GM18861 (cell line): ENCODE data around the gene HLF.

ENCODE experiments used
- ATAC-seq: cut with Tn5 transposase; IDR thresholded peaks from one replicate; pipeline ENCODE4 v1.9.1; 2021; ENCODE audit not compliant: unreplicated experiment

The HLF gene

DNA sequence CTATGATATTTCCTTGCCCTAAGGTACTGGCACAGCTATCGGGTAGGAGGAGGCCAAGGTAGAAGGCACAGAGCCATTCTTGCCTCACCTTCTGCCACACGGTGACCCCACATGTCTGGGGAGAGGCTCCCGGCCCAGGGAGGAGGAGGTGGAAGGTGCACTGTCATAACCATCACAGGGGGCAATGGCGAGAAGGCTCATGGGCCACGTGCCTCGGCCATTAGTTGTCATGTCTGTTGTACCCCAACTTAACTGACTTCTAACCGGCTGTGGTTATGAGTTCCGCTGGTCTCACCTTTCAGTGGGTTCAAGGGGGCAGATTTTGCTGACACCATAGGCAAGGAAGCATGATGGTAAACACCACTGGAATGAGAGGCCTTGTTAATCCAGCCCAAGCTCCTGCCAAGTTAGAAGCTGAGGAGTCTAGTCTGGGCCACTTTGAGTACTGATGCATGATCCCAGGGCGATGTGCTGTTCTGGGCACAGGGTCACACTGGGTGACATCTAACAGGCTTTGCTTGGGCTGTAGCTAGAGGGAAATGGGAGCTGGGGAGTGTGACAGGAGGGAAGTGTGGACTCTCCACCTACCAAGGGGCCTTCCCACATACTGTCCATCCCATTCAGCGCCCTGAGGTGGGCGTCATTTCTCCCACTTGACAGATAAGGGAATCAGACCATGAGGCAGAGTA, 39.6 kb downstream of the HLF start:
- no peak for ATAC-seq

DNA sequence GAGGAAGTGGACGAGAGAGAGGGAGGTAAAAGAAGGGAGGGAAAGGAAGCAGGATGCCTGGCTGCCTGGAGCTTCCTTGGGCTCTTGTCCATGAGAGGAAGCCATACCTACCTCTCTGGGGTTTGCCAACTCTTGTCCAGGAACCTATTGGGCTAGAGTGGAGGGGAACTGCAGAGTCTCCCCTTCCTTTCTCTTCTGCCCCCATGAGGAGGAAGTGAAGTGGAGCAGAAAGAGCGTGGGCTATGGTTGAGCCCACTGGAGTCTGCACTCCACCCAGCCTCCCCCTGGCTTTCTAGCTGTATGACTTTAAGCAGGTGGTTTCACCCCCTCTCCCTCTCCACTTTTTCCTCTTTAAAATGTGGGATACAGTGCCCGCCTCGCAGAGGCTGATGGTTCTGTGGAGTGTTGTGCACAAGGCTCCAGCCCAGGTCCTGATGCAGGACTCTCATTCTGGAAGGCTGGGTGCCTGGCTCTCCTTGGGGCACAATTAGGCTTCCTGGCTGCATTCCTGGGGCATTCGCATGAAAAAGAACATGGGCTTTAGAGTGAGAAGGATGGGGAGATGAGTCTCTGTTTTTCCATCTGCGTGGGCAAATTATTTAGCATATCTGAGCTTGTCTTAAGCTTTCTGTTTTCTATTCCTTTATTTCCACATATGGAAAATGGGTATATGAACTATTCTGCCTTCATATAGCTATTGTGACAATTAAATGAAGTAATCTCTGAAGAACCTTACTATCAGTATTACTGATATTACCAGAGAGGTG, 40.7 kb downstream of the HLF start:
- ATAC-seq: no peak

DNA sequence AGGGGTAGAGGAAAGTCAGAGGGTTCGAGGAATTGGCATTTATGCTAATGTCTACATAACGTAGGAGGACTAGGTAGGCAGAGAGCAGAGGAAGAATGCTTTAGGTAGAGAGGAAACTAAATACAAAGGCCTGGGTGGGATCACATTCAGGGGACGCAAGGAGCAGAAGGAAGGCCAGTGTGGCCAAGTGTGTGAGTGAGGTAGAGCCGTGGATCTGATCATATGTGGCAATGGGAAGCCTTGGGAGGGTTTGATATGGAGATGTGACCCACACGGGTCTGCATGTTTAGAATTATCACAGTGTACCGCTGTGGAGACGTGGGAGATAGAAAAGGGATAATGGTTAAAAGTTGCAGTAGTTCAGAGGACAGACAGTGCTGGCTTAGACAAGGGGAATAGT, 43.1 kb downstream of the HLF start:
- ATAC-seq: no peak

DNA sequence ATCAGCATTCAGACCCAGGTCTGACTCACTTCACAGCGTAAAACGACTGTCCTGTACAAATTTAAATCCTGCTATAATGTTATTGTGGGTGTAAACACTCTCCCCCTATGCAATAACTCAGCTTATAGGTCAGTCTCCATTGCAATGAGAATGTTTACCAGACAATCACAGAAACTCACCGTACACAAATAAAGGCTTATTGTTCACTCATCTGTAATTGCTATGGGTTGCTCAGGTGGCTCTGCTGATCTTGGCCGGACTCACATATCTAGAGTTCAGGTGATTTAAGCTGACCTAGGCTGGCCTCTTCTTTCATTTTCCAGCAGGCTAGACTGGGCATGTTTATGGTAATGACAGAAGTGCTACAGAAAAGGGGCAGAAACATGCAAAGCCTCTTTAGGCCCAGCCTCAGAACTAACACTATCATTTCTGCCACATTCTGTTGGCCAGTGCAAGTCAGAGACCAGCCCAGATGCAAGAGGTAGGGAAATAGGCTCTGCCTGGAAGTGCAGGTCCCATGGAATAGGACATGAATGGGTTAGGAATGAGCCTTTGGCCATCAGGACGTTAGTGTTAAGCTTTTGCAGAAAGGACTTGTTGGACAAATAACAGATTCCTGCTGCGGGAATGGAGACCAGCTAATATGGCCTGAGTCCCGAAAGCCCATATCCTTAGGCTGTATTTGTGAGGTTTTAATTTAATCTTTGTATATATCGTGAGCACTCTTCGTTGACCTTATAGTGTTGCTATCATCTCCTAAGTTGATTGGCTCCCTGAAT, 44.0 kb downstream of the HLF start:
- ATAC-seq: no peak

DNA sequence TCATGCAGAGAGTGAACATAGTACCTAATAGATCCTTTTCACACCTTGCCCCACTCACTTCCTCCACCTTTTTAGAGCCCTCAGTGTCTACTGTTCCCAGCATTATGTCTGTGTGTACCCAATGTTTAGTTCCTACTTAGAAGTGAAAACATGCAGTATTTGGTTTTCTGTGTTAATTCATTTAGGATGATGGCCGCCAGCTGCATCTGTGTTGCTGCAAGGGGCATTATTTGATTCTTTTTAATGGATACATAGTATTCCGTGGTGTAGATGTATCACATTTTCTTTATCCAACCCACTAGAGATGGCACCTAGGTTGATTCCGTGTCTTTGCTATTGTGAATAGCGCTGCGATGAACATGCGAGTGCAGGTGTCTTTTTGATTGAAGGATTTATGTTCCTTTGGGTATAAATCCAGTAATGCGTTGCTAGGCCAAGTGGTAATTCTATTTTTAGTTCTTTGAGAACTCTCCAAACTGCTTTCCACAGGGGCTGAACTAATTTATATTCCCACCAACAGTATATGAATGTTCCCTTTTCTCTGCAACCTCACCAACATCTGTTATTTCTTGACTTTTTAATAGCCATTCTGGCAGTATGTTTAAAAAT, 47.1 kb downstream of the HLF start:
- no peak for ATAC-seq

DNA sequence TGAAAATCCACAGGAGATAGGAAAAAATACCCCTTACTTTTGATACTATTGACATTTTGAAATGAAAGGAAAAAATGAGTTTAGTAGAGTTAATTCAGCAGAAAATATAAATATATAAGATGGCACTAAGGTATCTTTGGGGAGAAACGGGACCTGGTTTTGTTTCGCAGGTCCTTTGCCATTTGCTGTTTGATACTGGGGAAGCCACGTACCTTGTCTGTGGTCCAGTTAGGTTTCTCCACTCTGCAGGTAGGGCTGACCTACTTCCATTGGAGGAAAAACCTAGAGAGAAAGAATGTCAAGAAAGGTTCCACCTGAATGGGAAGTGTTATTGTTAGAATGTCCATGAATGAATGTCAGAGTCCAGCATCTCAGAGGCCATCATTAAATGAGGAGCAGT, 48.1 kb downstream of the HLF start:
- no peak for ATAC-seq

DNA sequence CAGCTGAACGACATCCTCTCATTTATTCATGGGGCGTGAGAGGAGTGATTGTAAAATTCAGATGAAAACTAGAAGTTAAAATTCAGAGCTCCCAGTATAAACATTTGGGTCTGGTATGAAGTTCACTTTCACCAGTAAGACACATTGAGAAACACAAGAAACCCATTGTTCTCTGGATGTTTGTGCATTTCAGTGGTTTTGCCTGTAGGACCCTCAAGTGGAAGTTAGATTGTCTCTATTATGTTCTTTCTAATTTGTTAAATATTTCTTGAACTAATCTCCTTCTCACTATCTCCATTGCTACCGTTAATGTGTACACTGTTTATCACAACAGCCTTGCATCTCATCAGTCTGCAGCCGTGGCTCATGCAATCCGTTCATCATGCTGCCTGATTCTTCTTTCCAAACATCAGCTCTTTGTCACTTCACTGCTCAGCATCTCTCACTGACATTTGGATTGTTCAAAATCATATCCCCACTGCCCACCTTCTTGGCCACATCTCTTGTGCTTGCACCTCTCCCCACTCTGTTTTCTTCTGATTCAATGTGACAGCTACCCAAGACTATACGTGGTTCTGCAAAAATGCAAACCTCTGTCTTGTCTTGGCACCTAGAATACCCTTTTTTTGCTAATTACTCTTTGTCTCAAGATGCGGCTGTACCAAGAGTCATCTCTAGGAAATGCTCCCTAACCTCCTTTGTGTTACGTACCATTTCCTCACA, 49.5 kb downstream of the HLF start:
- ATAC-seq: no peak

DNA sequence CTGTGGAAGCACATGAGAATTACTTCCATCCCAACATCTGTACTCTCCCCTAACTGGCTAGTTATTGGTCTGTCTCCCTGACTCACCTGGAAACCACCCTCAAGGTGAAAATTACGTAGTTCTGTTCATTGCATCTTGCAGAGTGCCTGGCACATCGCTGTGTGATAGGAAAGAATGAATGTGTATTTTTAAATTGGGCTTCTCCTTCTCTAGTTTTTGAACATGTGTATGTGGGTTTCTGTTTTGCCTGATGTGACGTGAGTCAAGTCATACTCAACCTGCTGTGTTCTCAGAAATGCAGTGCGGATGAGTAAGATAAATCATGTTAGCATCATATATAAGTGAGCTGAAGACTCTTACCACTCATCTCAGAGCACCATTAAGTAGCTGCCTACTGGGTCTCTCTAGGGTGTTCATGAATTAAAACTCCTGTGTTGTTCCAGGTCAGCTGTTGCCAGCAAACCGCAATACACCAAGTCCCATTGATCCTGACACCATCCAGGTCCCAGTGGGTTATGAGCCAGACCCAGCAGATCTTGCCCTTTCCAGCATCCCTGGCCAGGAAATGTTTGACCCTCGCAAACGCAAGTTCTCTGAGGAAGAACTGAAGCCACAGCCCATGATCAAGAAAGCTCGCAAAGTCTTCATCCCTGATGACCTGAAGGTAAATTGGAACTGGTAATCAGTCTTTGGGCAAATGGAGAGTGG, 50.2 kb downstream of the HLF start:
- no peak for ATAC-seq

DNA sequence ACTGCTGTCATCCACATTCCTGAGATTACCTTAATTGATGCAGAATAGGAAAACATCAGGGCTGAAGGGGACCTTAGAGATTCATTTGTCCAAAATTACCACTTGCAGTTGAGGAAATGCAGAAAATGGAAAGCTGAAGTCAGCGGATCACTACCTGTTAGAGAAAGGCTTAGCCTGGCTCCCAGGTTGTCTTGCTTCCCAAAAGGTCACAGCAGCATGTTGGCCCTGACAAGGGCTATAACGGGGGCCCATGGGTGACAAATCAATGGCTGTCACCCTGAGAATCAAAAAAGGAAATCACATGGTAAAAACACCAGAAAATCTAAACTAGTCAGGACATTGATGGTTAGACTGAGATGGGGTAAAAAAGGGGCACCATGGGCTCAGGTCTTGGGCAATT, 51.7 kb downstream of the HLF start:
- no peak for ATAC-seq

DNA sequence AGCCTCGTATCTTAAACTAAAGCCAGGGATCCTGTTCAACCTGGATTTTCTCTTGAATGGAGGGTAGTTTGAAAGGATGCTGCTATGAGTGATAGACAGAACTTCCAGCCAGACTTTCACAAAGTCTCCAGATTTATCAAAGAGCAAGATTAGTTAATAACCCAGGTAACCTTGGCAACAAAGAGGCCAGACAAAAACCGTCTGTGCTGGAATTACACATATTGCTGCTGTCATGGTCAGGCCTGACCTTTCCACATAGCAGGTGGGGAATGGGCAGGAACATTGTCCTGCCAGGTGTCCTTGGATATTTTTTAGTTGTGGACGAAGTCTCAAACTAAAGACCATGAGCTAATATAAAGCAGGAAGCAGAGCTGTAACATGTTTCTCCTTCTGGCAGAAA, 52.5 kb downstream of the HLF start:
- no peak for ATAC-seq

DNA sequence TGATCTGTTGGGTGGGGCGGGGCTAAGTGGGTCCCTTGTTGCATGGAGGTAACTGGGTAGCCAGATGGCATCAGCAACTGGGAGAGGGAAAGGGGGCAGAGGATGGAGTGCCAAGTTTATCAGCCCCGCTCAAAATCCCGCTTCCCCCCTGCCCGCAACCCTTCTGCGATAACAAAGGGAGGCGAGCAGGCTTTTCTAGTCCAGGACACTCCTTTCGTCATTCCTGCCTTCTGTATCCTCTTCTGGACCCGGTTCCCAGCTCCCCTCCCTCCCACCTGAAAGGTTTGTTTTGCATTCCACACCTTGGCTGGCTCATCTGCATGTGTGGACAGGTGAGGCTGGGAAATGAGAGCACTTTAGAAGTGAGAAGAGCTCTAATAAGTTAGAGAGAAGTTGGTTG, 53.3 kb downstream of the HLF start:
- no peak for ATAC-seq

DNA sequence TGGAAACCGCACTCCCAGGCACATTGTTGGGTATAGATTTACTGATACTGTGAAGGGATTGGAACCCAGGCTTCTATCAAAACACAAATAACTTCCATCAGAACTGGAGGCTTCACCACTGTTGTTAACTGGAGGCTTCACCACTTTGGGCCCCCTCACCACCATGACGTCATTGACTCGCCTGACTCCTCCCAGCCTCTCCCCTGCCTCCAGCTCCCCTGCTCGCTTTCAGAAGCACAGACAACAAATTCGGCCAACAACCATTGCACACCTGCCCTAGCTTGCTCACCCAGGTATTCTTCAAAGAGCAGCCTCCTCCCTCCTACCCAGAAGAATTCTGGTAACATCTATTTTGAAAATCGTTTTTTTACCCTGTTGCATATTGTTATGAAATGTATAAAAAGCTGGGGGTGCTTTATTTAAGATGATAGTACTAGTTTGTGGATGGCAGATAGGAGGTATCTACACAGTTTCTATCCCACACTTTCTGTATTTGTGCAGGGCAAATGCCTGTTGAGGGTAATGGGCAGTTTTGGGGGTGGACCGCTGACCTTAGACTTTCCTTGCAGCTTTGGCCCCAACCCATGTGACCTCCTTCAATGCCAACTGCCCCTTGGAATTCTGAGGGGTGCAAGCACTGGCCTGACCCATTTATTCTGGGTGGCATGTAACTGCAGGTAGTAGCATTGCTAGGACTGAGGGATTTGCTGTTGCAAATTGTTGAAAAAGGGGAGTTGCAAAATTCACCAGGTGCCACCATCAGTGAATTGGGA, 54.1 kb downstream of the HLF start:
- ATAC-seq: no peak

DNA sequence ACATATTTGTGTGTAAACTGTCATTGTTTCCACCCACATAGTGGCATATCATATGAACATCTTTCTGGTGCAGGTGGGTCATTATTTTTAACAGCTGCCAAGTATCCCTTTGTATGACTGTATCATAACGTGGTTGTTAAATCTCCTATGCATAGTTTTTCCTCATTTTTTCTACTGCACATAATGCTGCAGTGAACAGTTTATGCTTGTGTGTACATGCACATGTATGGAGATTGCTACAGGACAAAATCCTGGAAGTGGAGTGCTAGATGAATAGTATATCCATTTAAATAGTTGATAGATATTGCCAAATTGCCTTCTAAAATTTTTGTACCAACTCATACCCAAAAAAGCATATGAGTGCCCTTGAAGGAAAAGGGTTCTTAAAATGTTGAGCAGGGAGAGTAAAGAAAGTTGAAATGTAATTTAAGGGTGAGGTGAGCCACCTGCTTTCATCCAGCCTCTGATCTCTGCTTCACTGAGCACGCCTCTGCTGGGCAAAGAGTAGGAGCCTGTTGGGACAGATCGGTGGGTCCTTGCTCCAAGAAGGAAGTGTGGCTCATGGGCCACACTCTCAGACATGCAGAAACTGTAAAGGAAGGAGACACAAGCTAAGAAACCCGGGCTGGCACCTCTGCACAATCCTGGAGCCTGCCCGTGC, 55.3 kb downstream of the HLF start:
- ATAC-seq: no peak

DNA sequence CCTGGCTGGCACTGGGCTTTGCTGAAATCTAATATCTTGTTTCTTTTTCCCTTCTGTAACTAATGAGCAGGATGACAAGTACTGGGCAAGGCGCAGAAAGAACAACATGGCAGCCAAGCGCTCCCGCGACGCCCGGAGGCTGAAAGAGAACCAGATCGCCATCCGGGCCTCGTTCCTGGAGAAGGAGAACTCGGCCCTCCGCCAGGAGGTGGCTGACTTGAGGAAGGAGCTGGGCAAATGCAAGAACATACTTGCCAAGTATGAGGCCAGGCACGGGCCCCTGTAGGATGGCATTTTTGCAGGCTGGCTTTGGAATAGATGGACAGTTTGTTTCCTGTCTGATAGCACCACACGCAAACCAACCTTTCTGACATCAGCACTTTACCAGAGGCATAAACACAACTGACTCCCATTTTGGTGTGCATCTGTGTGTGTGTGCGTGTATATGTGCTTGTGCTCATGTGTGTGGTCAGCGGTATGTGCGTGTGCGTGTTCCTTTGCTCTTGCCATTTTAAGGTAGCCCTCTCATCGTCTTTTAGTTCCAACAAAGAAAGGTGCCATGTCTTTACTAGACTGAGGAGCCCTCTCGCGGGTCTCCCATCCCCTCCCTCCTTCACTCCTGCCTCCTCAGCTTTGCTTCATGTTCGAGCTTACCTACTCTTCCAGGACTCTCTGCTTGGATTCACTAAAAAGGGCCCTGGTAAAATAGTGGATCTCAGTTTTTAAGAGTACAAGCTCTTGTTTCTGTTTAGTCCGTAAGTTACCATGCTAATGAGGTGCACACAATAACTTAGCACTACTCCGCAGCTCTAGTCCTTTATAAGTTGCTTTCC, 56.0 kb downstream of the HLF start:
- ATAC-seq: no peak

DNA sequence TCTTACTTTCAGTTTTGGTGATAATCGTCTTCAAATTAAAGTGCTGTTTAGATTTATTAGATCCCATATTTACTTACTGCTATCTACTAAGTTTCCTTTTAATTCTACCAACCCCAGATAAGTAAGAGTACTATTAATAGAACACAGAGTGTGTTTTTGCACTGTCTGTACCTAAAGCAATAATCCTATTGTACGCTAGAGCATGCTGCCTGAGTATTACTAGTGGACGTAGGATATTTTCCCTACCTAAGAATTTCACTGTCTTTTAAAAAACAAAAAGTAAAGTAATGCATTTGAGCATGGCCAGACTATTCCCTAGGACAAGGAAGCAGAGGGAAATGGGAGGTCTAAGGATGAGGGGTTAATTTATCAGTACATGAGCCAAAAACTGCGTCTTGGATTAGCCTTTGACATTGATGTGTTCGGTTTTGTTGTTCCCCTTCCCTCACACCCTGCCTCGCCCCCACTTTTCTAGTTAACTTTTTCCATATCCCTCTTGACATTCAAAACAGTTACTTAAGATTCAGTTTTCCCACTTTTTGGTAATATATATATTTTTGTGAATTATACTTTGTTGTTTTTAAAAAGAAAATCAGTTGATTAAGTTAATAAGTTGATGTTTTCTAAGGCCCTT, 56.8 kb downstream of the HLF start:
- ATAC-seq: no peak

DNA sequence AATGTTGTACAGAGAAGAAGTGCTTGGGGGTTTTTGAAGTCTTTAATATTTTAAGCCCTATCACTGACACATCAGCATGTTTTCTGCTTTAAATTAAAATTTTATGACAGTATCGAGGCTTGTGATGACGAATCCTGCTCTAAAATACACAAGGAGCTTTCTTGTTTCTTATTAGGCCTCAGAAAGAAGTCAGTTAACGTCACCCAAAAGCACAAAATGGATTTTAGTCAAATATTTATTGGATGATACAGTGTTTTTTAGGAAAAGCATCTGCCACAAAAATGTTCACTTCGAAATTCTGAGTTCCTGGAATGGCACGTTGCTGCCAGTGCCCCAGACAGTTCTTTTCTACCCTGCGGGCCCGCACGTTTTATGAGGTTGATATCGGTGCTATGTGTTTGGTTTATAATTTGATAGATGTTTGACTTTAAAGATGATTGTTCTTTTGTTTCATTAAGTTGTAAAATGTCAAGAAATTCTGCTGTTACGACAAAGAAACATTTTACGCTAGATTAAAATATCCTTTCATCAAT, 57.8 kb downstream of the HLF start:
- ATAC-seq: no peak

DNA sequence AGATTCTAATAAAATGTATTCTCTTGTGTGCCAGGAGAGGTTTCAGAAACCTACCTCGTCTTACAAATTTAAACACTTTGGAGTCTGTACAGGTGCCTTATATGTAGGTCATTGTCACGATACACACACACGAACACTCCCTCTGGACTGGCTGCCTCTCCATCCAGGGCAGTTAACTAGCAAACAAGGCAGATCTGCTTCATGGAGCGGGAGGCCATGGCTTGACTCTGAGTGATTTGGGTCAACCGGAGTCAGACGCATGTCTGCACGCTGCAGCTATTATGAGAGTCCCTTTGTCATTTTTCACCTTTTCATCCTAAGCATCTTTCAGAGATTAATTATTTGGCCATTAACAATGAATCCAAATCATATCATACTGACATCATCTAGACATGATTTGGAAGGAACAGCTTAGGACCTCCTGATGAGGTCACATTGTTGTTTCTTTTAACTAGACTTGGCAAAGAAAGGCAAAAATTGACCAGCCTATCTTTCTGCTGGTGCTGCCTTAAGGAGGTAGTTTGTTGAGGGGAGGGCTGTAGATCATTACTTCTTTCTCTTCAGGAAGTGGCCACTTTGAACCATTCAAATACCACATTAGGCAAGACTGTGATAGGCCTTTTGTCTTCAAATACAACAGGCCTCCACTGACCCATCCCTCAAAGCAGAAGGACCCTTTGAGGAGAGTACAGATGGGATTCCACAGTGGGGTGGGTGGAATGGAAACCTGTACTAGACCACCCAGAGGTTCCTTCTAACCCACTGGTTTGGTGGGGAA, 58.9 kb downstream of the HLF start:
- ATAC-seq: no peak
